GM10266 (cell line): ENCODE data around the gene CALR3.

Experiments
- DNase-seq: peaks from one replicate; pipeline ENCODE4 v3.0.0; 2012; ENCODE audit errors: extremely low spot score
- CTCF ChIP-seq: IDR thresholded peaks from 2 replicates; pipeline ENCODE4 v1.5.1; 2012; ENCODE audit warnings: mild to moderate bottlenecking, low read depth; ENCODE audit not compliant: control insufficient read depth, insufficient read depth; ENCODE audit errors: missing control alignments

Gene CALR3

DNA sequence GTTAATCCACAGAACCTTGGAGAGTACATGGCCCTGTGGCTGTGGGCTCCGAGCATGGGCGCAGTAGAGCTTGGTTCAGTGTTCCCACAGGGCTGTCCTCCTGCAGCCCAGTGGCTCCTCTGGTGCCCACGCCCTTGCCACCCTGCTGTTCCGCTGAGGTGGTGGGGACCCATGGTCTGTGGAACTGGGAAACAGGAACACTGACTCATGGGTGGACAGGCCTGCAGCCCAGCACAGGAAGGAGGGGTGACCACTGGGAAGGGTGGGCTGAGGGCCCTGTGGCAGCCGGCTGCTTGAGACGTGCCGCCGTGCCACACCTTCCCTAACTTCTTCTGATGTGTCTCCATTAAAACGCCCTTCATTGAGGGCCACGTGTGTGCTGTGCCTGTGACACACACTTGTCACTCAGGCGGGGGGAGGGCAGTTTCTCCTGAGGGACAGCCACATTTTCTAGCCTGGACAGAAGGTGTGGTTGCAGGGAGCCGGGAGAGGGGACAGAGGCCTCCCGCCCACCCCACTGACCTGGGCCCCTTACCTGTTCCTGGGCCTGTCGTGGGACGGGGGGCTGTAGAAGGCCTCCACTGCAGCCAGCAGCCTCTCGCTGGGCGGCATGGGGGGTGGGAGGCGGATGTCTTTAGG, 25.1 kb upstream of the CALR3 start:
- TF ChIP-seq CTCF, result no peak
- DNase-seq, result no peak

DNA sequence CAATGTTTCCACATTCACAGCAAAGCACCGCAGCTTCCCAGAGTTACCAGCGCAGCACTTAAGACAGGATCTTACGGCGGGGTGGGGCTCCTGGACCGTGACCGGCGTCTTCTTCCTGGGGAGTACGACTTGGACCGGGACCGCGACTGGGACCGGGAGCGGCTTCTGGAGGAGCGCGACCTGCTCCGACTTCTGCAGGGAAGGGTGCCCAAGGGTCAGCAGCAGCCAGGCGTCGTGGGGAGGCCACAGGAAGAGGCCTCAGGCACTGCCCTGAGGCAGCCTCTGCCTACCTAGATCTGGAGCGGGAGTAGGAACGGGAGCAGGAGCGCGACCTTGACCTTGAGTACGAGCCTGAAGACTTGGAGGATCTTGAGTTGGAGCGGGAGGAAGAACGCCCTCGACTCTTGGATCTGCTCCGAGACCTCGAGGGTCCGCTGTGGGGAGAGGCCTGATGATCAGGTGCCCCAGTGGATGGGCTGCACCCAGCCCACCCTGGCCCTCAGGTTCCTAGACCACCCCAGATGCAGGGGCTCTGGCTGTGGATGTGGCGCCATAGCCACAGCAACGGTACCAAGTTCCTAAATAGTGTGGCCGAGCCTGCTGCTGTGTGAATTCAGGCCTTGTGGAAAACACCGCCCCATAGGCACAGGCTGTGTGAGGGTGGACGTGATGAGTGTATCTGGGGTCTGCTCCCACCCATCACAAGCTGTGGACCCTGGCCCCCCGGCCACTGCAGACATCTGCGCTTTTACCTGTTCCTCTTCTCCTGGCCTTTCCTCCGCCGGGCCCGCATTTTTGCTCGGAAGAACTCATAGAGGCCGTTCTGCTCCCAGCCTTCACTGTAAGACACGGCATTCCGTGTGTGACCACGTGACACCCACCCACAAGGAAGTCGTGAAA, 24.4 kb upstream of the CALR3 start:
- no peak for DNase-seq
- no peak for TF ChIP-seq CTCF

DNA sequence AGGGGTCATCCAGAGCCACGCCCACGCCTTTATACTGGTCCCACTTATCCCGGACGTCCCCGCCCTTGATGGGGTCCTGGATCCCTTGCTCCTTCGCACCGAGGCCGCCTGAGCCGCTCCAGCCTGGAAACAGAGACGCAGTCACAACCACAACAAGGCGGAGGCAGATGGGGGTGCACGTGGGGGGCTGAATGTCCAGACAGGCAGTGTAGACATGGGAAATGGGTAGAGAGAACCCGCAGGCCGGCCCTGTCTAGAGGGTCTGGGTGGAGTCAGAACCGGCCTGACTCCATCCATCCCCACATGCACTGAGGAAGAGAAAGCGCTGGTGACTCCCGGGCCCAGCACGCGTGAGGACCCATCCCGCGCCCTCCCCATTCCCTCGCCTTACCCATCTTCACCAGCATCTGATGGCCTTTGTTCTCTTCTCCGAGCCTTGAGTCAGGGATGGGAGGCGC, 23.3 kb upstream of the CALR3 start:
- no peak for TF ChIP-seq CTCF
- peak; percentile 16 for DNase-seq

- DNase-seq, result peak; percentile 27
- TF ChIP-seq CTCF, result no peak
Measured at GRCh38 chr19:16518483-16519229, 22.7 kb upstream of the CALR3 start.

DNA sequence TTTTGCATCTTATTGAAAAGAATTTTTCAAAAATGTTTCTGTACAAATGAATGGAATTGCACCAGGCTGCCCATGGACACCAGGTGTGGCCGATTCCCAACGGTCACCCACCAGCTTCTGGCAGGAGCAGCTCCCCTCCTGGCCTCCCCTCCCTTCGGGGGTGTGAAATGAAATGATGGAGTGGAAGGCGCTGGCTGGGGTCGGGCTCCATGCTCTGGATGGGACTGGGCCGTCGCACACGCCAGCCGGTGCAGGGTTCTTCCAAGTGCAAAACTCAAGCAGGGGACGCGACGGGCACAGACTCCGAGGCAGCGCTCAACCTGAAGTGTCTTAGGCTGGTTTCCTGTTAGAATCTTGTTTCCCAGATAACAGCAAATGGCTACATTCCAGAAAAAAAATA, 22.1 kb upstream of the CALR3 start:
- TF ChIP-seq CTCF, result no peak
- DNase-seq, result no peak

GRCh38 chr19:16516923-16517610, 21.1 kb upstream of the CALR3 start:
- TF ChIP-seq CTCF, result no peak
- peak; percentile 18 for DNase-seq
